ENCODE measurements around the gene VLDLR.
"Not testable (repeated sequence)": the region's sequence is repeated elsewhere in the genome, so short reads cannot be mapped to it uniquely, and the experiment has no call there.

Gene VLDLR

GRCh38 chr9:2700909-2701550 lies 79.4 kb downstream of the VLDLR start:
- H3K36me3 ChIP-seq (ENCODE audit: control insufficient read depth, insufficient read depth, low read length): no peaks in the 10 kb centered on the region
- no peak for DNase-seq (ENCODE audit: extremely low read depth, insufficient read length)
- no peak overlapping the region for H3K4me3 ChIP-seq (replicated peaks; ENCODE audit: low read depth, low read length)

GRCh38 chr9:2704504-2704903 lies 82.9 kb downstream of the VLDLR start:
- no peak overlapping the region for H3K4me3 ChIP-seq (replicated peaks; ENCODE audit: low read depth, low read length)
- no peak for DNase-seq (ENCODE audit: extremely low read depth, insufficient read length)
- no peaks in the 10 kb centered on the region for H3K36me3 ChIP-seq (ENCODE audit: control insufficient read depth, insufficient read depth, low read length)
- H3K27me3 ChIP-seq (replicated peaks; ENCODE audit: control insufficient read depth, insufficient read depth, low read length): no peaks in the 10 kb centered on the region
- TF ChIP-seq CTCF (IDR thresholded peaks at IDR 0.05; ENCODE audit: insufficient read depth, low read length, poor library complexity, severe bottlenecking): no peak

More at GRCh38 chr9:2700909-2701550, 79.4 kb downstream of the VLDLR start:
- TF ChIP-seq CTCF (IDR thresholded peaks at IDR 0.05; ENCODE audit: insufficient read depth, low read length, poor library complexity, severe bottlenecking): no peak
- no peaks in the 10 kb centered on the region for H3K27me3 ChIP-seq (replicated peaks; ENCODE audit: control insufficient read depth, insufficient read depth, low read length)

- DNase-seq (ENCODE audit: extremely low read depth, insufficient read length); H3K36me3 ChIP-seq (ENCODE audit: control insufficient read depth, insufficient read depth, low read length); H3K27me3 ChIP-seq (replicated peaks; ENCODE audit: control insufficient read depth, insufficient read depth, low read length): not testable (repeated sequence)
Observed at GRCh38 chr9:2707256-2707655, 85.7 kb downstream of the VLDLR start.

More at GRCh38 chr9:2707256-2707655, 85.7 kb downstream of the VLDLR start:
- not testable (repeated sequence) for H3K4me3 ChIP-seq (replicated peaks; ENCODE audit: low read depth, low read length)
